Liver (tissue), 9 donors: Measurements from ENCODE around the gene PALLD. TPM values are rescaled to one million over a fixed set of nuclear protein-coding genes. Genes with fewer than 3 reads are reported as not detected.

Experiments
- DNase-seq: peaks from one replicate; pipeline ENCODE4 v3.0.0-alpha.2; 2017; ENCODE audit warnings: low spot score
- H3K27ac ChIP-seq, 2 donors: one replicate each; pipeline ENCODE4 v1.7.0; 2013; ENCODE audit warnings: inconsistent platforms in 2 of 2, low read length in 2 of 2, control low read depth in 1 of 2, low read depth in 1 of 2, mild to moderate bottlenecking in 1 of 2
- H3K27me3 ChIP-seq, 4 donors: one replicate each; pipeline versions ENCODE4 v1.6.1 to v1.7.0; 2013; ENCODE audit warnings: low read length in 3 of 4, inconsistent platforms in 1 of 4, mild to moderate bottlenecking in 1 of 4, moderate library complexity in 1 of 4; ENCODE audit not compliant: control insufficient read depth in 4 of 4, insufficient read depth in 4 of 4
- H3K36me3 ChIP-seq, 4 donors: one replicate each; pipeline versions ENCODE4 v1.6.1 to v1.7.0; 2013; ENCODE audit warnings: low read length in 3 of 4, mild to moderate bottlenecking in 3 of 4, low read depth in 1 of 4, moderate library complexity in 1 of 4; ENCODE audit not compliant: control insufficient read depth in 4 of 4, insufficient read depth in 3 of 4
- H3K4me1 ChIP-seq, 4 donors: one replicate each; pipeline versions ENCODE4 v1.6.1 to v1.7.0; 2013; ENCODE audit warnings: low read length in 3 of 4, mild to moderate bottlenecking in 3 of 4, moderate library complexity in 1 of 4; ENCODE audit not compliant: control insufficient read depth in 4 of 4, insufficient read depth in 4 of 4
- H3K4me3 ChIP-seq, 3 donors: one replicate each; pipeline versions ENCODE4 v1.6.1 to v1.7.0; 2013; ENCODE audit warnings: low read length in 3 of 3, control low read depth in 1 of 3, low read depth in 1 of 3, mild to moderate bottlenecking in 1 of 3
- H3K9ac ChIP-seq, 2 donors: one replicate each; pipeline ENCODE4 v1.7.0; 2013; ENCODE audit warnings: low read length in 2 of 2, mild to moderate bottlenecking in 2 of 2, moderate library complexity in 2 of 2, control low read depth in 1 of 2, low read depth in 1 of 2
- H3K9me3 ChIP-seq, 4 donors: one replicate each; pipeline versions ENCODE4 v1.6.1 to v1.7.0; 2013; ENCODE audit warnings: low read length in 3 of 4; ENCODE audit not compliant: control insufficient read depth in 4 of 4
- ATF3 ChIP-seq: IDR thresholded peaks from 2 replicates; pipeline ENCODE4 v1.6.1; 2016; ENCODE audit warnings: antibody characterized with exemption
- CTCF ChIP-seq: fragments of 150-350 bp; IDR thresholded peaks from 2 replicates; pipeline ENCODE4 v1.5.1; 2017; ENCODE audit warnings: improper control_type of control experiment, low read depth, low read length; ENCODE audit not compliant: missing input control
- EGR1 ChIP-seq, 2 donors: IDR thresholded peaks; 2 replicates each; pipeline ENCODE4 v1.6.1; 2016 to 2018; ENCODE audit warnings: antibody characterized with exemption in 2 of 2, low read depth in 2 of 2
- FOXA1 ChIP-seq: IDR thresholded peaks from 2 replicates; pipeline ENCODE4 v1.6.1; 2016; ENCODE audit warnings: antibody characterized with exemption
- FOXA2 ChIP-seq: IDR thresholded peaks from 2 replicates; pipeline ENCODE4 v1.6.1; 2016; ENCODE audit warnings: antibody characterized with exemption
- GABPA ChIP-seq, 2 donors: IDR thresholded peaks in 1 of 2; conservative IDR thresholded peaks in 1 of 2; 2 replicates each; pipeline ENCODE4 v1.6.1; 2016; ENCODE audit warnings: antibody characterized with exemption in 2 of 2, mild to moderate bottlenecking in 1 of 2, moderate library complexity in 1 of 2
- HNF4A ChIP-seq, 2 donors: conservative IDR thresholded peaks; 2 replicates each; pipeline ENCODE4 v1.6.1; 2016; ENCODE audit warnings: antibody characterized with exemption in 2 of 2, mild to moderate bottlenecking in 2 of 2
- HNF4G ChIP-seq: IDR thresholded peaks from 2 replicates; pipeline ENCODE4 v1.6.1; 2016; ENCODE audit warnings: antibody characterized with exemption
- JUND ChIP-seq, 2 donors: IDR thresholded peaks; 2 replicates each; pipeline ENCODE4 v1.6.1; 2016; ENCODE audit warnings: antibody characterized with exemption in 2 of 2
- NR2F2 ChIP-seq: IDR thresholded peaks from 2 replicates; pipeline ENCODE4 v1.6.1; 2016; ENCODE audit warnings: antibody characterized with exemption
- RAD21 ChIP-seq, 2 donors: IDR thresholded peaks; 2 replicates each; pipeline ENCODE4 v1.6.1; 2016; ENCODE audit warnings: antibody characterized with exemption in 2 of 2, mild to moderate bottlenecking in 2 of 2
- SP1 ChIP-seq: IDR thresholded peaks from 2 replicates; pipeline ENCODE4 v1.6.1; 2018; ENCODE audit warnings: antibody characterized with exemption, mild to moderate bottlenecking
- TAF1 ChIP-seq: conservative IDR thresholded peaks from 2 replicates; pipeline ENCODE4 v1.6.1; 2016; ENCODE audit warnings: antibody characterized with exemption, mild to moderate bottlenecking
- YY1 ChIP-seq: IDR thresholded peaks from 2 replicates; pipeline ENCODE4 v1.6.1; 2016; ENCODE audit warnings: antibody characterized with exemption, mild to moderate bottlenecking
- WGBS: extraction: QIAGEN DNeasy Blood & Tissue Kit; methylation state at CpG from one replicate; pipeline ENCODE4 v1.1.7; 2013; 5-methylcytosine and 5-hydroxymethylcytosine counted together
- polyA plus RNA-seq, 2 donors: library from polyadenylated mRNA; stranded (reverse) in 1 of 2; unstranded in 1 of 2; fragments of 200-250 nt in 1 of 2; fragments of >200 nt in 1 of 2; fragmentation: Nextera tagmentation in 1 of 2; extraction: Ambion mirVana in 1 of 2; gene quantifications; one replicate each; pipeline versions ENCODE4 v1.2.1 to v1.2.3, GENCODE V29; 2013 to 2015
- total RNA-seq, 2 donors: library from RNA; depleted of rRNA; stranded (reverse); fragments of >200 nt; gene quantifications; one replicate each; pipeline ENCODE4 v1.2.3, GENCODE V29; 2014
- TF ChIP-seq, protein P1 (sequence below): IDR thresholded peaks from 2 replicates; pipeline ENCODE4 v1.6.1; 2016; ENCODE audit warnings: antibody characterized with exemption
- TF ChIP-seq, protein P2 (sequence below): IDR thresholded peaks from 2 replicates; pipeline ENCODE4 v1.6.1; 2016; ENCODE audit warnings: antibody characterized with exemption, mild to moderate bottlenecking
- TF ChIP-seq, protein P3 (sequence below): IDR thresholded peaks from 2 replicates; pipeline ENCODE4 v1.6.1; 2016; ENCODE audit warnings: antibody characterized with exemption
- donor health status: healthy.
- donor health status: healthy.
- donor health status: healthy.
- donor health status: healthy.
- donor health status: healthy.

The PALLD gene
- total and polyA plus RNA-seq, 4 donors, result 9.0 to 26.3 (median 14.7) TPM

DNA sequence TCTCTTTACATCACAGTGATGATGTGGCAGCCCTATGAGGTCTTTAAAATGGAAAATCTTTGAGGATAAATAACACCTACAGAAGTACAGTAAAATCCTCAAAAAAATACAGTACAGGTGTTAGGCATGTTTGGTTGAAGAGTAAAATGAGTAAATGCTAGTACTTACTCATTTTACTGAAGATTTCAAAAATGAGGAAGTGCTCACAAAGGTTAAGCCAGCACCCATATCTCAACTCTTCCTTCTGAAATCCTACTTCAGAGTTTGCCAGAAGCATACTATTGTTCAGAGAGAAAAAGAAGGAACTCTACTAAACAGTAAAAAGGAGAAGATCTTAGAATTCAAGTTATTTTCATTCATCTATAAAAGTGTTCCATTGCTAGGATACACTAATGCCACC lies 382.3 kb downstream of the PALLD start:
- TF ChIP-seq RAD21 (IDR thresholded peaks at IDR 0.05), result no peak
- TF ChIP-seq JUND (IDR thresholded peaks at IDR 0.05), result no peak
- no peak for TF ChIP-seq SP1
- TF ChIP-seq, protein P1, sequence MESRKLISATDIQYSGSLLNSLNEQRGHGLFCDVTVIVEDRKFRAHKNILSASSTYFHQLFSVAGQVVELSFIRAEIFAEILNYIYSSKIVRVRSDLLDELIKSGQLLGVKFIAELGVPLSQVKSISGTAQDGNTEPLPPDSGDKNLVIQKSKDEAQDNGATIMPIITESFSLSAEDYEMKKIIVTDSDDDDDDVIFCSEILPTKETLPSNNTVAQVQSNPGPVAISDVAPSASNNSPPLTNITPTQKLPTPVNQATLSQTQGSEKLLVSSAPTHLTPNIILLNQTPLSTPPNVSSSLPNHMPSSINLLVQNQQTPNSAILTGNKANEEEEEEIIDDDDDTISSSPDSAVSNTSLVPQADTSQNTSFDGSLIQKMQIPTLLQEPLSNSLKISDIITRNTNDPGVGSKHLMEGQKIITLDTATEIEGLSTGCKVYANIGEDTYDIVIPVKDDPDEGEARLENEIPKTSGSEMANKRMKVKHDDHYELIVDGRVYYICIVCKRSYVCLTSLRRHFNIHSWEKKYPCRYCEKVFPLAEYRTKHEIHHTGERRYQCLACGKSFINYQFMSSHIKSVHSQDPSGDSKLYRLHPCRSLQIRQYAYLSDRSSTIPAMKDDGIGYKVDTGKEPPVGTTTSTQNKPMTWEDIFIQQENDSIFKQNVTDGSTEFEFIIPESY, result no peak
- no peak for TF ChIP-seq CTCF
- TF ChIP-seq YY1, result no peak
- no peak for TF ChIP-seq FOXA1
- TF ChIP-seq NR2F2, result no peak
- TF ChIP-seq, protein P2, sequence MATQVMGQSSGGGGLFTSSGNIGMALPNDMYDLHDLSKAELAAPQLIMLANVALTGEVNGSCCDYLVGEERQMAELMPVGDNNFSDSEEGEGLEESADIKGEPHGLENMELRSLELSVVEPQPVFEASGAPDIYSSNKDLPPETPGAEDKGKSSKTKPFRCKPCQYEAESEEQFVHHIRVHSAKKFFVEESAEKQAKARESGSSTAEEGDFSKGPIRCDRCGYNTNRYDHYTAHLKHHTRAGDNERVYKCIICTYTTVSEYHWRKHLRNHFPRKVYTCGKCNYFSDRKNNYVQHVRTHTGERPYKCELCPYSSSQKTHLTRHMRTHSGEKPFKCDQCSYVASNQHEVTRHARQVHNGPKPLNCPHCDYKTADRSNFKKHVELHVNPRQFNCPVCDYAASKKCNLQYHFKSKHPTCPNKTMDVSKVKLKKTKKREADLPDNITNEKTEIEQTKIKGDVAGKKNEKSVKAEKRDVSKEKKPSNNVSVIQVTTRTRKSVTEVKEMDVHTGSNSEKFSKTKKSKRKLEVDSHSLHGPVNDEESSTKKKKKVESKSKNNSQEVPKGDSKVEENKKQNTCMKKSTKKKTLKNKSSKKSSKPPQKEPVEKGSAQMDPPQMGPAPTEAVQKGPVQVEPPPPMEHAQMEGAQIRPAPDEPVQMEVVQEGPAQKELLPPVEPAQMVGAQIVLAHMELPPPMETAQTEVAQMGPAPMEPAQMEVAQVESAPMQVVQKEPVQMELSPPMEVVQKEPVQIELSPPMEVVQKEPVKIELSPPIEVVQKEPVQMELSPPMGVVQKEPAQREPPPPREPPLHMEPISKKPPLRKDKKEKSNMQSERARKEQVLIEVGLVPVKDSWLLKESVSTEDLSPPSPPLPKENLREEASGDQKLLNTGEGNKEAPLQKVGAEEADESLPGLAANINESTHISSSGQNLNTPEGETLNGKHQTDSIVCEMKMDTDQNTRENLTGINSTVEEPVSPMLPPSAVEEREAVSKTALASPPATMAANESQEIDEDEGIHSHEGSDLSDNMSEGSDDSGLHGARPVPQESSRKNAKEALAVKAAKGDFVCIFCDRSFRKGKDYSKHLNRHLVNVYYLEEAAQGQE, result no peak
- H3K9ac ChIP-seq, result no peak overlapping the region
- peaks cover 3 to 36% (median 16%) of the 10 kb centered on the region in 4 donors for H3K4me1 ChIP-seq
- H3K27me3 ChIP-seq, result no peaks in the 10 kb centered on the region
- H3K9me3 ChIP-seq, result no peaks in the 10 kb centered on the region
- H3K36me3 ChIP-seq, result no peaks in the 10 kb centered on the region
- no peak overlapping the region for H3K4me3 ChIP-seq
- H3K27ac ChIP-seq, result no peak overlapping the region
- DNase-seq, result no peak

GRCh38 chr4:168880072-168880675 lies 383.3 kb downstream of the PALLD start:
- Histone ChIP-seq H3K36me3 (no peaks in the 10 kb centered on the region), H3K4me1 (peaks cover 3 to 36% (median 16%) of the 10 kb centered on the region in 4 donors), H3K9me3 (no peaks in the 10 kb centered on the region), H3K27me3 (no peaks in the 10 kb centered on the region), H3K4me3 (no peak overlapping the region), H3K9ac (no peak overlapping the region), H3K27ac (no peak overlapping the region)
- no peak for DNase-seq
- TF ChIP-seq, protein P3, sequence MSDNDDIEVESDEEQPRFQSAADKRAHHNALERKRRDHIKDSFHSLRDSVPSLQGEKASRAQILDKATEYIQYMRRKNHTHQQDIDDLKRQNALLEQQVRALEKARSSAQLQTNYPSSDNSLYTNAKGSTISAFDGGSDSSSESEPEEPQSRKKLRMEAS, result no peak
- TF ChIP-seq FOXA2 (no peak), TAF1 (no peak), EGR1 (IDR thresholded peaks at IDR 0.05; ENCODE audit: low read depth in 2 of 2) (no peak), ATF3 (no peak), NR2F2 (no peak), YY1 (no peak), SP1 (no peak), FOXA1 (no peak), HNF4A (conservative IDR thresholded peaks at IDR 0.05) (no peak), HNF4G (no peak), GABPA (IDR thresholded peaks at IDR 0.05 in 1 of 2, conservative IDR thresholded peaks at IDR 0.05 in 1 of 2) (no peak)
- TF ChIP-seq, protein P1, result no peak
- WGBS, result 87% methylated on average over 6 of the region's 6 CpGs
